Left lung (tissue), 10 donors: ENCODE results near the gene METTL25. TPM values are rescaled to one million over a fixed set of nuclear protein-coding genes. Genes with fewer than 3 reads are reported as not detected.

Experiments used
- ATAC-seq: fragments of 200-7000 bp; cut with Tn5 transposase; one replicate; pipeline ENCODE4 v1.9.1; 2020; ENCODE audit warnings: moderate library complexity
- DNase-seq, 4 donors: peaks; one replicate each; pipeline ENCODE4 v3.0.0-alpha.2; 2013 to 2020
- H3K27ac ChIP-seq, 2 donors: fragments of 200-600 bp; sonication (generic) in 1 of 2; one replicate each; pipeline versions ENCODE4 v1.5.0 to v1.8.0; 2020 to 2021
- H3K27me3 ChIP-seq, 2 donors: fragments of 200-600 bp; sonication (generic) in 1 of 2; one replicate each; pipeline versions ENCODE4 v1.5.0 to v1.8.0; 2020 to 2021
- H3K36me3 ChIP-seq, 2 donors: fragments of 200-600 bp; sonication (generic) in 1 of 2; one replicate each; pipeline versions ENCODE4 v1.5.0 to v1.8.0; 2020 to 2021
- H3K4me1 ChIP-seq, 2 donors: fragments of 200-600 bp; one replicate each; pipeline ENCODE4 v1.8.0; 2021
- H3K4me3 ChIP-seq, 2 donors: fragments of 200-600 bp; sonication (generic) in 1 of 2; one replicate each; pipeline versions ENCODE4 v1.5.0 to v1.8.0; 2020 to 2021; ENCODE audit warnings: mild to moderate bottlenecking in 1 of 2
- H3K9me3 ChIP-seq, 2 donors: fragments of 200-600 bp; sonication (generic) in 1 of 2; one replicate each; pipeline versions ENCODE4 v1.5.0 to v1.8.0; 2020 to 2021
- CTCF ChIP-seq, 2 donors: fragments of 200-600 bp; sonication (generic) in 1 of 2; IDR thresholded peaks; one replicate each; pipeline versions ENCODE4 v1.5.0 to v1.8.0; 2021; ENCODE audit warnings: antibody characterized with exemption in 2 of 2
- intact Hi-C, 2 donors: fragments of 100-400 bp; cut with DNase I; formaldehyde crosslinking; loops; one replicate each; pipeline versions ENCODE4 v1.11.2 to v1.14.2; 2022
- polyA plus RNA-seq, 6 donors: library from polyadenylated mRNA; unstranded; fragments of 120-200 nt; gene quantifications; one replicate each; pipeline ENCODE4 v1.2.1, GENCODE V29; 2013; ENCODE audit not compliant: insufficient read length in 6 of 6
- total RNA-seq, 2 donors: library from RNA; stranded (reverse); fragmentation: NEBNext Ultra II Directional; extraction: Animal tissue kit (Norgen Biotek cat#: 25700); gene quantifications; one replicate each; pipeline ENCODE4 v1.2.1, GENCODE V29; 2021
- donor health status: DM: no; HTN: yes; CAD: no.
- donor health status: DM: no; HTN: no; CAD: no.

Gene METTL25
- total and polyA plus RNA-seq, 8 donors: 10.8 to 16.9 (median 13.9) TPM

- H3K9me3 ChIP-seq: no peaks in the 10 kb centered on the region
- no peaks in the 10 kb centered on the region for H3K27me3 ChIP-seq
- H3K4me3 ChIP-seq: no peak overlapping the region
- no peaks in the 10 kb centered on the region for H3K36me3 ChIP-seq
- no peaks in the 10 kb centered on the region for H3K4me1 ChIP-seq
- H3K27ac ChIP-seq: no peak overlapping the region
- DNase-seq: no peak
- no peak for TF ChIP-seq CTCF (IDR thresholded peaks at IDR 0.05)
- intact Hi-C loops: no loop called here
- ATAC-seq: no peak
Measured at GRCh38 chr12:82505150-82505549, 146.8 kb downstream of the METTL25 start.

GRCh38 chr12:82507686-82508085, 149.4 kb downstream of the METTL25 start:
- Histone ChIP-seq H3K27me3 (no peaks in the 10 kb centered on the region), H3K9me3 (no peaks in the 10 kb centered on the region), H3K4me3 (no peak overlapping the region), H3K27ac (no peak overlapping the region), H3K4me1 (no peaks in the 10 kb centered on the region), H3K36me3 (no peaks in the 10 kb centered on the region)
- no peak for TF ChIP-seq CTCF (IDR thresholded peaks at IDR 0.05)
- intact Hi-C loops: no loop called here
- DNase-seq (no peak), ATAC-seq (no peak)

GRCh38 chr12:82510386-82510785, 152.1 kb downstream of the METTL25 start:
- Histone ChIP-seq H3K4me1 (no peaks in the 10 kb centered on the region), H3K4me3 (no peak overlapping the region), H3K27ac (no peak overlapping the region), H3K9me3 (no peaks in the 10 kb centered on the region), H3K27me3 (no peaks in the 10 kb centered on the region), H3K36me3 (no peaks in the 10 kb centered on the region)
- TF ChIP-seq CTCF (IDR thresholded peaks at IDR 0.05): no peak
- DNase-seq (no peak), ATAC-seq (no peak)
- intact Hi-C loops: no loop called here

- intact Hi-C loops: no loop called here
- TF ChIP-seq CTCF (IDR thresholded peaks at IDR 0.05): no peak
- ATAC-seq (no peak), DNase-seq (no peak)
- H3K27me3 ChIP-seq: no peaks in the 10 kb centered on the region
- no peaks in the 10 kb centered on the region for H3K36me3 ChIP-seq
- H3K4me3 ChIP-seq: no peak overlapping the region
- H3K9me3 ChIP-seq: no peaks in the 10 kb centered on the region
- H3K4me1 ChIP-seq: no peaks in the 10 kb centered on the region
- no peak overlapping the region for H3K27ac ChIP-seq
Measured at GRCh38 chr12:82514880-82515279, 156.6 kb downstream of the METTL25 start.

GRCh38 chr12:82515652-82516051, 157.3 kb downstream of the METTL25 start:
- intact Hi-C loops: no loop called here
- H3K9me3 ChIP-seq: no peaks in the 10 kb centered on the region
- no peak overlapping the region for H3K4me3 ChIP-seq
- no peaks in the 10 kb centered on the region for H3K4me1 ChIP-seq
- TF ChIP-seq CTCF (IDR thresholded peaks at IDR 0.05): no peak
- H3K27me3 ChIP-seq: no peaks in the 10 kb centered on the region
- H3K27ac ChIP-seq: no peak overlapping the region
- no peaks in the 10 kb centered on the region for H3K36me3 ChIP-seq
- no peak for ATAC-seq
- no peak for DNase-seq
